HepG2 (cell line): ENCODE measurements around the gene U2AF1L4. TPM values are rescaled to one million over a fixed set of nuclear protein-coding genes. Genes with fewer than 3 reads are reported as not detected.
A peak's percentile ranks its signal among the peaks of the same experiment; 100 is the strongest.

Source experiments
- CBX5 ChIP-seq: sonication (generic); formaldehyde crosslinking; IDR thresholded peaks from 2 replicates; pipeline ENCODE4 v1.4.0; 2020; ENCODE audit warnings: missing genetic modification reagents, borderline replicate concordance
- CENPX ChIP-seq: sonication (generic); formaldehyde crosslinking; IDR thresholded peaks from 2 replicates; pipeline ENCODE4 v1.9.0; 2021; ENCODE audit warnings: mild to moderate bottlenecking, missing genetic modification reagents, moderate library complexity
- CTCF ChIP-seq: sonication (generic); formaldehyde crosslinking; IDR thresholded peaks from 2 replicates; pipeline ENCODE4 v1.5.0; 2020; ENCODE audit warnings: mild to moderate bottlenecking, missing genetic modification reagents, moderate library complexity
- GATAD1 ChIP-seq: IDR thresholded peaks from 2 replicates; pipeline ENCODE4 v1.6.1; 2016; ENCODE audit warnings: missing genetic modification reagents, missing compliant biosample characterization
- HDAC6 ChIP-seq: fragments of 200-600 bp; sonication (generic); IDR thresholded peaks from 2 replicates; pipeline ENCODE4 v1.7.0; 2017; ENCODE audit warnings: mild to moderate bottlenecking, antibody characterized with exemption, low read length, low read depth
- HNRNPK ChIP-seq: fragments of 200-400 bp; formaldehyde crosslinking; IDR thresholded peaks from 2 replicates; pipeline ENCODE4 v1.6.1; 2018; ENCODE audit warnings: low read length, low read depth, moderate library complexity, mild to moderate bottlenecking; ENCODE audit not compliant: poor library complexity, severe bottlenecking
- JDP2 ChIP-seq: sonication (generic); formaldehyde crosslinking; IDR thresholded peaks from 2 replicates; pipeline ENCODE4 v1.8.1; 2022; ENCODE audit warnings: missing genetic modification reagents, borderline replicate concordance
- MBNL3 ChIP-seq: fragments of 250-450 bp; sonication (Bioruptor Pico); conservative IDR thresholded peaks from 2 replicates; pipeline ENCODE4 v1.8.0; 2022; ENCODE audit warnings: mild to moderate bottlenecking, inconsistent platforms
- NFYC ChIP-seq: IDR thresholded peaks from 2 replicates; pipeline ENCODE4 v1.6.1; 2016; ENCODE audit warnings: missing genetic modification reagents, missing compliant biosample characterization
- NR2F6 ChIP-seq, 2 experiments: IDR thresholded peaks; 2 replicates each; pipeline ENCODE4 v1.6.1; 2016; ENCODE audit warnings: antibody characterized with exemption in 1 of 2, mild to moderate bottlenecking in 1 of 2
- PRMT3 ChIP-seq: sonication (generic); formaldehyde crosslinking; IDR thresholded peaks from 2 replicates; pipeline ENCODE4 v1.8.1; 2022; ENCODE audit warnings: low read depth, mild to moderate bottlenecking, moderate library complexity, missing genetic modification reagents, borderline replicate concordance
- REL ChIP-seq: sonication (generic); formaldehyde crosslinking; conservative IDR thresholded peaks from 2 replicates; pipeline ENCODE4 v1.8.0; 2022; ENCODE audit warnings: mild to moderate bottlenecking, missing genetic modification reagents, moderate library complexity
- RELA ChIP-seq: sonication (generic); formaldehyde crosslinking; IDR thresholded peaks from 2 replicates; pipeline ENCODE4 v1.4.0; 2020; ENCODE audit warnings: missing genetic modification reagents
- SETDB1 ChIP-seq: sonication (generic); formaldehyde crosslinking; IDR thresholded peaks from 2 replicates; pipeline ENCODE4 v1.5.1; 2020; ENCODE audit warnings: missing genetic modification reagents, mild to moderate bottlenecking, borderline replicate concordance
- SNAPC2 ChIP-seq: sonication (generic); formaldehyde crosslinking; IDR thresholded peaks from 2 replicates; pipeline ENCODE4 v1.8.1; 2022; ENCODE audit warnings: mild to moderate bottlenecking, missing genetic modification reagents
- TBP ChIP-seq: sonication (generic); formaldehyde crosslinking; IDR thresholded peaks from 2 replicates; pipeline ENCODE4 v1.5.0; 2020; ENCODE audit warnings: missing genetic modification reagents
- TFDP2 ChIP-seq: sonication (generic); formaldehyde crosslinking; IDR thresholded peaks from 2 replicates; pipeline ENCODE4 v1.4.0; 2020; ENCODE audit warnings: missing genetic modification reagents
- ZNF235 ChIP-seq: sonication (generic); formaldehyde crosslinking; IDR thresholded peaks from 2 replicates; pipeline ENCODE4 v1.8.1; 2023; ENCODE audit warnings: mild to moderate bottlenecking, missing genetic modification reagents, borderline replicate concordance
- ZNF280B ChIP-seq: sonication (generic); formaldehyde crosslinking; IDR thresholded peaks from 2 replicates; pipeline ENCODE4 v1.5.0; 2020; ENCODE audit warnings: missing genetic modification reagents, mild to moderate bottlenecking, borderline replicate concordance
- ZNF30 ChIP-seq: sonication (generic); formaldehyde crosslinking; IDR thresholded peaks from 2 replicates; pipeline ENCODE4 v1.5.0; 2020; ENCODE audit warnings: mild to moderate bottlenecking, missing genetic modification reagents
- ZNF644 ChIP-seq: IDR thresholded peaks from 2 replicates; pipeline ENCODE4 v1.6.1; 2016; ENCODE audit warnings: low read depth
- ZNF772 ChIP-seq: sonication (generic); formaldehyde crosslinking; IDR thresholded peaks from 2 replicates; pipeline ENCODE4 v1.5.0; 2020; ENCODE audit warnings: mild to moderate bottlenecking, missing genetic modification reagents
- ZNF781 ChIP-seq: sonication (generic); formaldehyde crosslinking; IDR thresholded peaks from 2 replicates; pipeline ENCODE4 v1.5.1; 2020; ENCODE audit warnings: borderline replicate concordance, mild to moderate bottlenecking, missing genetic modification reagents; ENCODE audit errors: not compliant biosample characterization
- polyA plus RNA-seq, 8 experiments: library from polyadenylated mRNA; depleted of rRNA in 3 of 8; stranded (reverse) in 7 of 8; unstranded in 1 of 8; fragments of >200 nt; fragmentation: Illumina TruSeq in 4 of 8; extraction: Trizol in 4 of 8; gene quantifications; 2 replicates each; pipeline versions ENCODE4 v1.2.1 to v1.2.3, GENCODE V29; 2011 to 2016; ENCODE audit warnings: low read depth in 4 of 8, missing spikeins in 1 of 8, mixed read lengths in 1 of 8; ENCODE audit not compliant: insufficient read depth in 1 of 8
- total RNA-seq, 5 experiments: library from RNA; depleted of rRNA; stranded (reverse); fragments of >200 nt; fragmentation: Illumina TruSeq; extraction: Trizol; gene quantifications; 2 replicates each; pipeline ENCODE4 v1.2.3, GENCODE V29; 2016; ENCODE audit warnings: low read depth in 1 of 5

The U2AF1L4 gene
- total and polyA plus RNA-seq, 2 of the 13 experiments (the other 11 are each of a cell fraction or from before 2014, with no cell fraction given) = 7.9 to 15.4 TPM

- TF ChIP-seq CTCF (CRISPR knock-in tag) = peak; percentile 97
- no peak for TF ChIP-seq REL
- no peak for TF ChIP-seq MBNL3
- TF ChIP-seq TBP = no peak
- peak; percentile 53; the same call in 1 of the 2 replicates for TF ChIP-seq CBX5 (CRISPR knock-in tag)
- TF ChIP-seq ZNF30 = no peak
- TF ChIP-seq SETDB1 (CRISPR knock-in tag) = no peak
- no peak for TF ChIP-seq ZNF644 (CRISPR knock-in tag)
- no peak for TF ChIP-seq ZNF781 (CRISPR knock-in tag)
- no peak for TF ChIP-seq RELA (CRISPR knock-in tag)
- peak; percentile 36; the same call in 1 of the 2 replicates for TF ChIP-seq TFDP2
- TF ChIP-seq ZNF235 (CRISPR knock-in tag) = no peak
- TF ChIP-seq PRMT3 (CRISPR knock-in tag) = no peak
- TF ChIP-seq GATAD1 (CRISPR knock-in tag) = peak; percentile 70
- TF ChIP-seq HNRNPK = peak; percentile 81
- TF ChIP-seq SNAPC2 (CRISPR knock-in tag) = no peak
- no peak for TF ChIP-seq CENPX (CRISPR knock-in tag)
- TF ChIP-seq JDP2 (CRISPR knock-in tag) = no peak
- TF ChIP-seq HDAC6 = no peak
- 0 out of 2 replicates have a peak, but pooled peaks have one; percentile 21 for TF ChIP-seq NR2F6 (IDR thresholded peaks at IDR 0.05)
- peak; percentile 77 for TF ChIP-seq NR2F6 (CRISPR knock-in tag; IDR thresholded peaks at IDR 0.05)
- no peak; the same call in 1 of the 2 replicates for TF ChIP-seq ZNF772
- no peak for TF ChIP-seq ZNF280B
- peak; percentile 23; the same call in 1 of the 2 replicates for TF ChIP-seq NFYC
Measured at GRCh38 chr19:35693835-35694599, 51.2 kb downstream of the U2AF1L4 start (continued).
